K562 (cell line): ENCODE data around the gene DNAJC11. TPM values are rescaled to one million over a fixed set of nuclear protein-coding genes. Genes with fewer than 3 reads are reported as not detected.

Source experiments
- BRD9 ChIP-seq: fragments of 450-650 bp; IDR thresholded peaks from 2 replicates; pipeline ENCODE4 v1.6.1; 2018; ENCODE audit warnings: low read depth; ENCODE audit not compliant: partially characterized antibody
- CHD1 ChIP-seq: fragments of 200-600 bp; sonication (generic); IDR thresholded peaks from one replicate; pipeline ENCODE4 v1.6.1; 2012; ENCODE audit warnings: mild to moderate bottlenecking, moderate library complexity, low read length, inconsistent platforms
- EWSR1 ChIP-seq: fragments of 450-650 bp; IDR thresholded peaks from 2 replicates; pipeline ENCODE4 v1.6.1; 2018; ENCODE audit warnings: borderline replicate concordance, mild to moderate bottlenecking, low read depth, moderate library complexity; ENCODE audit not compliant: partially characterized antibody
- FOXJ3 ChIP-seq: sonication (generic); formaldehyde crosslinking; IDR thresholded peaks from 2 replicates; pipeline ENCODE4 v1.4.0; 2020; ENCODE audit warnings: mild to moderate bottlenecking, missing genetic modification reagents
- JUND ChIP-seq, 2 experiments: IDR thresholded peaks; 2 replicates in 1 of 2; 3 replicates in 1 of 2; pipeline ENCODE4 v1.6.1; 2011; ENCODE audit warnings: borderline replicate concordance in 2 of 2, low read depth in 2 of 2, low read length in 2 of 2, improper control_type of control experiment in 1 of 2, missing biosample characterization in 1 of 2, missing genetic modification characterization in 1 of 2, missing genetic modification reagents in 1 of 2
- MAZ ChIP-seq, 2 experiments: fragments of 450-650 bp in 1 of 2; sonication (generic) in 1 of 2; formaldehyde crosslinking; IDR thresholded peaks in 1 of 2; conservative IDR thresholded peaks in 1 of 2; 2 replicates each; pipeline versions ENCODE4 v1.4.0 to v1.5.0; 2020; ENCODE audit warnings: mild to moderate bottlenecking in 1 of 2, missing genetic modification reagents in 1 of 2
- MEF2A ChIP-seq: IDR thresholded peaks from 2 replicates; pipeline ENCODE4 v1.6.1; 2011; ENCODE audit warnings: low read depth, mild to moderate bottlenecking, low read length, moderate library complexity; ENCODE audit not compliant: control insufficient read depth
- NEUROD1 ChIP-seq: fragments of 150-350 bp; IDR thresholded peaks from 2 replicates; pipeline ENCODE4 v1.6.1; 2014; ENCODE audit warnings: borderline replicate concordance, low read length, low read depth; ENCODE audit not compliant: partially characterized antibody
- RBM14 ChIP-seq: fragments of 200-400 bp; formaldehyde crosslinking; IDR thresholded peaks from 2 replicates; pipeline ENCODE4 v1.6.1; 2018; ENCODE audit warnings: low read depth, mild to moderate bottlenecking, low read length, moderate library complexity, borderline replicate concordance; ENCODE audit not compliant: insufficient read depth
- RBM34 ChIP-seq: fragments of 200-400 bp; formaldehyde crosslinking; IDR thresholded peaks from 2 replicates; pipeline ENCODE4 v1.6.1; 2018; ENCODE audit warnings: low read length, borderline replicate concordance; ENCODE audit not compliant: insufficient read depth
- TGIF2 ChIP-seq: sonication (generic); formaldehyde crosslinking; IDR thresholded peaks from 2 replicates; pipeline ENCODE4 v1.8.1; 2022; ENCODE audit warnings: mild to moderate bottlenecking, missing genetic modification reagents, moderate library complexity
- TOE1 ChIP-seq, 2 experiments: fragments of 450-650 bp in 1 of 2; sonication (generic) in 1 of 2; formaldehyde crosslinking in 1 of 2; IDR thresholded peaks; 2 replicates each; pipeline versions ENCODE4 v1.7.1 to v1.8.0; 2016 to 2022; ENCODE audit warnings: borderline replicate concordance in 2 of 2, mild to moderate bottlenecking in 2 of 2, antibody characterized with exemption in 1 of 2, inconsistent platforms in 1 of 2, low read depth in 1 of 2, missing genetic modification reagents in 1 of 2, moderate library complexity in 1 of 2
- TRIM28 ChIP-seq: fragments of 450-650 bp; IDR thresholded peaks from 2 replicates; pipeline ENCODE4 v1.6.1; 2017
- ZBTB7A ChIP-seq: IDR thresholded peaks from 2 replicates; pipeline ENCODE4 v1.6.1; 2011; ENCODE audit warnings: low read depth, mild to moderate bottlenecking, low read length, moderate library complexity, borderline replicate concordance; ENCODE audit not compliant: control insufficient read depth
- ZNF121 ChIP-seq: sonication (generic); formaldehyde crosslinking; conservative IDR thresholded peaks from 2 replicates; pipeline ENCODE4 v1.8.0; 2022; ENCODE audit warnings: missing genetic modification reagents
- ZNF766 ChIP-seq: fragments of 200-800 bp; sonication (Bioruptor generic); conservative IDR thresholded peaks from 2 replicates; pipeline ENCODE4 v1.6.1; 2016; ENCODE audit warnings: missing genetic modification characterization, missing compliant biosample characterization
- polyA plus RNA-seq, 8 experiments: library from polyadenylated mRNA; depleted of rRNA in 4 of 8; stranded (reverse) in 5 of 8; unstranded in 3 of 8; fragments of >200 nt; fragmentation: Nextera tagmentation in 2 of 8; fragmentation: Illumina TruSeq in 1 of 8; extraction: Ambion mirVana in 2 of 8; extraction: Trizol in 1 of 8; gene quantifications; 2 replicates each; pipeline versions ENCODE4 v1.2.1 to v1.2.3, GENCODE V29; 2011 to 2014; ENCODE audit warnings: inconsistent platforms in 1 of 8, missing spikeins in 1 of 8
- total RNA-seq, 7 experiments: library from RNA; depleted of rRNA in 6 of 7; stranded (reverse); fragments of >200 nt in 6 of 7; fragmentation: Illumina TruSeq in 2 of 7; extraction: Trizol in 2 of 7; gene quantifications; 2 replicates each; pipeline versions ENCODE4 v1.2.1 to v1.2.3, GENCODE V29; 2011 to 2021; ENCODE audit warnings: low replicate concordance in 1 of 7
- TF ChIP-seq, protein P1 (sequence below): sonication (generic); formaldehyde crosslinking; IDR thresholded peaks from 2 replicates; pipeline ENCODE4 v1.8.1; 2022; ENCODE audit warnings: missing genetic modification reagents
- TF ChIP-seq, protein P2 (sequence below): sonication (generic); formaldehyde crosslinking; IDR thresholded peaks from 2 replicates; pipeline ENCODE4 v1.8.0; 2022; ENCODE audit warnings: mild to moderate bottlenecking, low read depth, missing genetic modification reagents
- TF ChIP-seq, protein P3 (sequence below): sonication (generic); formaldehyde crosslinking; IDR thresholded peaks from 2 replicates; pipeline ENCODE4 v1.8.1; 2023; ENCODE audit warnings: mild to moderate bottlenecking, missing genetic modification reagents

The DNAJC11 gene
- total and polyA plus RNA-seq, 9 of the 15 experiments (the other 6 are each of a cell fraction or from before 2014, with no cell fraction given), result 14.1 to 123 (median 76.6) TPM

DNA sequence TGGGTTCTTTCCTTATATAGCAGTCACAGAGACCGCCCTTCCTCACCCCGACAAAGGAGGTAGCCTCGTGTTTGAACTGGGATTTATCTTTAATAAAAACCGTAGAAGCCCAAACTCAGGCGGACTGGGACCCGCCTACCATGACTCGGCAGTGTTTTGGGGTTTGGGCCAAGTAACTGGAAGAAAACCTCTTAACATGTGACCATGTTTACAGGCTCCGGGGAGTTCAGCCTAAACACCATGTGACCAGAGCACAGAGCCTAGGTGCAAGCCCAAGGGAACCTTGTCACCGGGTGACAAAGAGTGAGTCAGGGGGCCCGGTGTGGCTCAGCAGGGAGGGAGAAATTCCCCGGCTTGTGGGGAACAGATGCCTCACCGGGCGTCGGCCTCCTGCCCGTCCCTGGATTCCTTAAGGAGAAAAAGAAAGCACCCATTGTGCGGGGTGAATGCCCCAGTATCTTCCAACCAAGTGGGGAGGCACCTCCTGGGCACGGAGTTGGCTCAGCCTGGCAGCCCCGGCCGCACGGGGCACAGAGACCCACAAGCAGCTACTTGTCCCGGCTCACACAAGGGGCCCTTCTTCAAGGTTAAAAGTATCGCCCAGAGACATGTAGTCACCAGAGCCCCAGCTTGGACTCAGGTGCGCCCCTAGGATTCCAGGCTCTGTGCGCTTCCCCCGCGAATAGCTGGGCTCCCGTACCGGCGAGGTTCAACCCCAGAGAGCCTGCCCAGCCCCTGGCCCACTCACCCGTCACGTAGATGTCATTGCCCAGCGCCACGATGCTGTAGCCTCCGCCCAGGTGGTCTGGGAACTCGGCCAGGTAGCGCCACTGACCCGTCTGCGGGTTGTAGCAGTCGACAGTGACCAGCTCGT, 100.3 kb downstream of the DNAJC11 start (continued):
- TF ChIP-seq MAZ (CRISPR knock-in tag; conservative IDR thresholded peaks at IDR 0.05 in 1 of 2, IDR thresholded peaks at IDR 0.05 in 1 of 2), result 0 out of 4 replicates have a peak, but pooled peaks of 1 of the 2 experiments have one; percentile 58
- TF ChIP-seq RBM34, result no peak
- TF ChIP-seq ZNF121 (CRISPR knock-in tag), result no peak
- TF ChIP-seq, protein P1, sequence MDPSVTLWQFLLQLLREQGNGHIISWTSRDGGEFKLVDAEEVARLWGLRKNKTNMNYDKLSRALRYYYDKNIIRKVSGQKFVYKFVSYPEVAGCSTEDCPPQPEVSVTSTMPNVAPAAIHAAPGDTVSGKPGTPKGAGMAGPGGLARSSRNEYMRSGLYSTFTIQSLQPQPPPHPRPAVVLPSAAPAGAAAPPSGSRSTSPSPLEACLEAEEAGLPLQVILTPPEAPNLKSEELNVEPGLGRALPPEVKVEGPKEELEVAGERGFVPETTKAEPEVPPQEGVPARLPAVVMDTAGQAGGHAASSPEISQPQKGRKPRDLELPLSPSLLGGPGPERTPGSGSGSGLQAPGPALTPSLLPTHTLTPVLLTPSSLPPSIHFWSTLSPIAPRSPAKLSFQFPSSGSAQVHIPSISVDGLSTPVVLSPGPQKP (CRISPR knock-in tag), result no peak
- peak; percentile 80 for TF ChIP-seq JUND (IDR thresholded peaks at IDR 0.05; ENCODE audit: borderline replicate concordance, low read depth, low read length)
- TF ChIP-seq JUND (tag; IDR thresholded peaks at IDR 0.05; ENCODE audit: borderline replicate concordance, low read depth, low read length), result peak; percentile 46; the same call in 1 of the 3 replicates
- TF ChIP-seq, protein P2, sequence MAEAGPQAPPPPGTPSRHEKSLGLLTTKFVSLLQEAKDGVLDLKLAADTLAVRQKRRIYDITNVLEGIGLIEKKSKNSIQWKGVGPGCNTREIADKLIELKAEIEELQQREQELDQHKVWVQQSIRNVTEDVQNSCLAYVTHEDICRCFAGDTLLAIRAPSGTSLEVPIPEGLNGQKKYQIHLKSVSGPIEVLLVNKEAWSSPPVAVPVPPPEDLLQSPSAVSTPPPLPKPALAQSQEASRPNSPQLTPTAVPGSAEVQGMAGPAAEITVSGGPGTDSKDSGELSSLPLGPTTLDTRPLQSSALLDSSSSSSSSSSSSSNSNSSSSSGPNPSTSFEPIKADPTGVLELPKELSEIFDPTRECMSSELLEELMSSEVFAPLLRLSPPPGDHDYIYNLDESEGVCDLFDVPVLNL (CRISPR knock-in tag), result 0 out of 2 replicates have a peak, but pooled peaks have one; percentile 28
- TF ChIP-seq TRIM28, result no peak
- TF ChIP-seq EWSR1, result no peak
- no peak for TF ChIP-seq NEUROD1
- 0 out of 2 replicates have a peak, but pooled peaks have one; percentile 60 for TF ChIP-seq TGIF2 (CRISPR knock-in tag)
- no peak for TF ChIP-seq MEF2A
- TF ChIP-seq BRD9, result peak; percentile 28
- TF ChIP-seq, protein P3, sequence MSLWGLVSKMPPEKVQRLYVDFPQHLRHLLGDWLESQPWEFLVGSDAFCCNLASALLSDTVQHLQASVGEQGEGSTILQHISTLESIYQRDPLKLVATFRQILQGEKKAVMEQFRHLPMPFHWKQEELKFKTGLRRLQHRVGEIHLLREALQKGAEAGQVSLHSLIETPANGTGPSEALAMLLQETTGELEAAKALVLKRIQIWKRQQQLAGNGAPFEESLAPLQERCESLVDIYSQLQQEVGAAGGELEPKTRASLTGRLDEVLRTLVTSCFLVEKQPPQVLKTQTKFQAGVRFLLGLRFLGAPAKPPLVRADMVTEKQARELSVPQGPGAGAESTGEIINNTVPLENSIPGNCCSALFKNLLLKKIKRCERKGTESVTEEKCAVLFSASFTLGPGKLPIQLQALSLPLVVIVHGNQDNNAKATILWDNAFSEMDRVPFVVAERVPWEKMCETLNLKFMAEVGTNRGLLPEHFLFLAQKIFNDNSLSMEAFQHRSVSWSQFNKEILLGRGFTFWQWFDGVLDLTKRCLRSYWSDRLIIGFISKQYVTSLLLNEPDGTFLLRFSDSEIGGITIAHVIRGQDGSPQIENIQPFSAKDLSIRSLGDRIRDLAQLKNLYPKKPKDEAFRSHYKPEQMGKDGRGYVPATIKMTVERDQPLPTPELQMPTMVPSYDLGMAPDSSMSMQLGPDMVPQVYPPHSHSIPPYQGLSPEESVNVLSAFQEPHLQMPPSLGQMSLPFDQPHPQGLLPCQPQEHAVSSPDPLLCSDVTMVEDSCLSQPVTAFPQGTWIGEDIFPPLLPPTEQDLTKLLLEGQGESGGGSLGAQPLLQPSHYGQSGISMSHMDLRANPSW (CRISPR knock-in tag), result no peak; the same call in 1 of the 2 replicates
- TF ChIP-seq TOE1 (IDR thresholded peaks at IDR 0.05; ENCODE audit: borderline replicate concordance), result peak; percentile 95
- no peak for TF ChIP-seq TOE1 (CRISPR knock-in tag; IDR thresholded peaks at IDR 0.05; ENCODE audit: borderline replicate concordance, low read depth)
- TF ChIP-seq RBM14, result 0 out of 2 replicates have a peak, but pooled peaks have one; percentile 57
- 0 out of 2 replicates have a peak, but pooled peaks have one; percentile 26 for TF ChIP-seq ZBTB7A
- peak; percentile 98 for TF ChIP-seq ZNF766 (CRISPR knock-in tag)
- no peak for TF ChIP-seq FOXJ3 (CRISPR knock-in tag)
- TF ChIP-seq CHD1, result peak; percentile 85
